GM21526 (cell line): ENCODE results near the gene RPH3AL.
"Not testable (repeated sequence)": the region's sequence is repeated elsewhere in the genome, so short reads cannot be mapped to it uniquely, and the experiment has no call there.

Experiments
- ATAC-seq: cut with Tn5 transposase; IDR thresholded peaks from one replicate; pipeline ENCODE4 v1.9.1; 2021; ENCODE audit warnings: moderate library complexity; ENCODE audit not compliant: unreplicated experiment, low FRiP score

The RPH3AL gene

DNA sequence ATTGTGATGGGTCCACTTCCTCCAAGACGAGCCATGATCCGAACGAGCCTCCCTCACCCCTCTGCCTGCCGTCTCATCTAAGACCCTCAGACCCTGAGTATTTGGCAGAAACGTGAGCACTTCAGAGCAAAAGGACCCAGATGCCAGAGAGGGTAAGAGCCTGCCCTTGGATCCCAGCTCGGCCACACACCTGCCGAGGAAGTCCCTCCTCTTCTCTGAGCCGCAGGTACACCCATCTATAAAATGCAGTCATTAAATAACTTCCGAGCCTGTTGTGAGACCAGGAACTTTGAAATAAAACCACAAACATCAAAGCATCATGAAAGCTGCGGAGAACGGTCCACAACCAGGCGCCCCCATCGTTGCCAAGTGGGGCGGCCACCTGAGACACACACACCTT is 106.4 kb downstream of the RPH3AL start:
- no peak for ATAC-seq

DNA sequence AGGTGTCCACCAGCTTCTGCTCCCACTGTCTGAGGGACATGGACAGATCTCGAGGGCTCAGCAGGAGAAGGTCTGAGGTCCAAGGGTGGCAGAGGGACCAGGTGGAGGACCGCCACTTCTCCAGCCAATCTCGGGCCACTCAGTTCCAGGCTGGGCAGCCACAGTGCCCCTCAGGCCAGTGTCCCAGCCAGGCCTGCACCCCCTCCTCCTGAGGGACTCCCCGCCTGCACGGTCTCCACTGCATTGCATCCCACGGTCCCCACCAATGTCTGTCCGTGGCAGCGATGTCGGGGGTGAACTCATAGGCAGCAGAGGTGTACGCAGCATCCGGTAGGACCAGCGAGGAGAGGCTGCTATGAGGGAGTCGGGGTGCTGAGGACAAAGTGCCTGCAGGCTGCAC is 107.0 kb downstream of the RPH3AL start:
- ATAC-seq = no peak

- no peak for ATAC-seq
Measured at GRCh38 chr17:245020-245419, 107.6 kb downstream of the RPH3AL start.

DNA sequence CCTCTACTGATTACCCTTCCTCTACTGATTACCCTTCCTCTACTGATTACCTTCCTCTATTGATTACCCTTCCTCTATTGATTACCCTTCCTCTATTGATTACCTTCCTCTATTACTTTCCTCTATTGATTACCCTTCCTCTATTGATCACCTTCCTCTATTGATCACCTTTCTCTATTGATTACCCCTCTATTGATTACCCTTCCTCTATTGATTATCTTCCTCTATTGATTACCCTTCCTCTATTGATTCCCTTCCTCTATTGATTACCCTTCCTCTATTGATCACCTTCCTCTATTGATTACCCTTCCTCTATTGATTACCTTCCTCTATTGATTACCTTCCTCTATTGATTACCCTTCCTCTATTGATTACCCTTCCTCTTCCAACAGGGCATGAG is 108.7 kb downstream of the RPH3AL start:
- not testable (repeated sequence) for ATAC-seq

DNA sequence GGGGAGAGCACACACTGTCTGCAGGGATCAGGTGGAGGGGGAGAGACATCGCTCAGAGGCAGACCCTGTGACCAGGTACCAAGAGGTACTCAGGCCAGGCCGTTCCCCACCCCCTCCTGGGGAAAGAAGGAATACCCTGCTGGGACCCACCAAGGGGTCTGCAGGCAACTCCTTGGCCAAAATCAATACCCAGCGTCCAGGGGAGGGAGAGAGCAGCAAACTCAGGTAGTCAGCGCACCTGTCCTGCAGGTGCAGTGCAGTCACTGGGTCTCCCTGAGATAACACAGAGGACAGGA is 113.7 kb downstream of the RPH3AL start:
- ATAC-seq = no peak

GRCh38 chr17:238071-238963 is 114.3 kb downstream of the RPH3AL start:
- no peak for ATAC-seq

DNA sequence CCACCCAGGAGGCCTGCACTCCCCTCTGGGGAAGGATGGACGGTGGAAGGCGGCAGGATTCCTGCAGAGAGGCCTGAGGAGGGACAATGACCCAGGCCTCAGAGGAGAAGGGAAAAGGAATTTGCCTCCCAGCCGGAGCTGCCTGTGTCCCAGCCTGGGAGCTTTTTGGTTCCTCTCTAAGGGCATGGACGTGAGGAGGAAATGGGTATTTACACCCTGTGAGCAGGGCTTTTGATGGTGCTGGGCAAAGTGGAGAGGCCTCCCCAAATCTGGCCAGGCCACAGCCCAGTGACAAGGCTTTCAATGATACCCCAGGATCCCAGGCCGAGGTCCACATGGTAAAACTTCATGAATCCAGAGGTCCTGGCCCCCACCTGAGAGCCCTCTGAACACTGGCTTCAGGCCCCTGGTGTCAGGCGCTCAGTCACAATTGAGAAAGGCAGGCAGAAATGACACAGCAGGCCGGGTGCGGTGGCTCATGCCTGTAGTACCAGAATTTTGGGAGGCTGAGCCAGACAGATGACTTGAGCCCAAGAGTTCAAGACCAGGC is 115.1 kb downstream of the RPH3AL start:
- no peak for ATAC-seq

GRCh38 chr17:236641-237405 is 115.8 kb downstream of the RPH3AL start:
- no peak for ATAC-seq

DNA sequence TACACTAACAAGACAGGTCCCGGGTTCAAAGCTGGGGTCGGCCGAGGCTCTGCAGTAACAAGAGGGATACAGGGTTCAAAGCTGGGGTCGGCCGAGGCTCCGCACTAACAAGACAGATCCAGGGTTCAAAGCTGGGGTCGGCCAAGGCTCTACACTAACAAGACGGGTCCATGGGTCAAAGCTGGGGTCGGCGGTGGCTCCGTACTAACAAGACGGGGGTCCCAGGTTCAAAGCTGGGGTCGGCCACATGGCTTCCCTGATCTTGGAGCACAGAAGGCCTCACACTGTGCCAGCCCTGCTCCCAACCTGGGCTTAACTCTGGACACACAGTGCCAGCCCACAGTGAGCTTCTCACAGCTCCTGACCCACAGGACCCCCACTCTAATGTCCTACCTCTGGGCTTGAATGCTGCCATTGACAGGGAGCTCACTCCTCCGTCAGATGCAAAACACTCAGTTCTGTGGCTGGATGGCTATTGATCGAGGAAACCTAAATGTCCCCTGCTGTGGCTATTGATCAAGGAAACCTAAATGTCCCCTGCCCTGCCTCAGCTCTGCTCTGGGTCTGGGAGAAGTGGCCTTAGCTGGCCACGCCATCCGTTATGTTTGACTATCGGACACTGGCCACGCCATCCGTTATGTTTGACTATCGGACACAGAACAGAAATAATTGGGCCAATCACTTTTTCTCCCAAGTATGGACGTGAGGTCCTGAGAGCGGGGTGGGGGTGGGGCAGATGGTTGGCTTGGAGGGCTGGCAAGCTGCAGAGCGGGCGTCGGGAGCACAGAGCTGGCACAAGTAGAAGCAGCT is 116.6 kb downstream of the RPH3AL start:
- ATAC-seq = no peak

DNA sequence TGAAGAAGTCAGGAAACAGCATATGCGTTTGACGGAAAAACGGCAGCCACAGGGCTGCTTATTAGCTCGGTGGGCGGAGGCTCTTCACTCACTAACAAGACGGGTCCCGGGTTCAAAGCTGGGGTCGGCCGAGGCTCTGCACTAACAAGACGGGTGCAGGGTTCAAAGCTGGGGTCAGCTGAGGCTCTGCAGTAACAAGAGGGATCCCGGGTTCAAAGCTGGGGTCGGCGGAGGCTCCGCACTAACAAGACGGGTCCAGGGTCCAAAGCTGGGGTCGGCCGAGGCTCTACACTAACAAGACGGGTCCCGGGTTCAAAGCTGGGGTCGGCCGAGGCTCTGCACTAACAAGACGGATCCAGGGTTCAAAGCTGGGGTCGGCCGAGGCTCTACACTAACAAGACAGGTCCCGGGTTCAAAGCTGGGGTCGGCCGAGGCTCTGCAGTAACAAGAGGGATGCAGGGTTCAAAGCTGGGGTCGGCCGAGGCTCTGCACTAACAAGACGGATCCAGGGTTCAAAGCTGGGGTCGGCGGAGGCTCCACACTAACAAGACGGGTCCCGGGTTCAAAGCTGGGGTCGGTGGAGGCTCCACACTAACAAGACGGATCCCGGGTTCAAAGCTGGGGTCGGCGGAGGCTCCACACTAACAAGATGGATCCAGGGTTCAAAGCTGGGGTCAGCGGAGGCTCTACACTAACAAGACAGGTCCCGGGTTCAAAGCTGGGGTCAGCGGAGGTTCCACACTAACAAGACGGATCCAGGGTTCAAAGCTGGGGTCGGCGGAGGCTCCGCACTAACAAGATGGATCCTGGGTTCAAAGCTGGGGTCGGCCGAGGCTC is 117.4 kb downstream of the RPH3AL start:
- not testable (repeated sequence) for ATAC-seq

DNA sequence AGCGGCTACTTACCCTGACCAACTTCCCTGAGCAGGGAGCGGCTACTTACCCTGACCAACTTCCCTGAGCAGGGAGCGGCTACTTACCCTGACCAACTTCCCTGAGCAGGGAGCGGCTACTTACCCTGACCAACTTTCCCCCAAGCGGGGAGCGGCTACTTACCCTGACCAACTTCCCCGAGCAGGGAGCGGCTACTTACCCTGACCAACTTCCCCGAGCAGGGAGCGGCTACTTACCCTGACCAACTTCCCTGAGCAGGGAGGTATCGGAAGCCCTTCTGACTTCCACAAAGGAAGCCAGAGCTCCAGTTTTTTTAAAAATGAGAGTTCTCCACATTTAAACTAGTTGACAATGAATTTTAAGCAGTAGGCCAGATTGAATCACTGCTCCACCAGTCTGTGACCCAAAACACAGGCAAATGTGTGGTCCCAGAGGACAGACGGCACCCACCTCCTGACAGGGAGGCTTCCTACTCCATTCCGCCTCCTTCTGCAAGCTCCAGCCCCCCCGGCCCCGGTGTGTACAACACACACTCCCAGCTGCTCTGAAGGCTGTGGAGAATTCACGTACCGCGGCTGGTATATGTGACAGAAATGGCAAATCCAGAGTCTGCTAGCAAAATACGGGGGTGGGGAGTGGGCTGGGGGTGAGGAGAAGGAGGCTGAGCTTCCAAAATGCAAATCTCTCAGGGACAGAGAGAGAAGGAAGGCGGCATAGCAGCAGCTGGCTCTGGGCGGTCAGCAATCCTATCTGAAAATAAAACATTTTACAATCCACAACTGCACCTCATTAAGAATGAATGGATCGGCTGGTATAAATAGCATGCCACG is 118.2 kb downstream of the RPH3AL start:
- ATAC-seq = not testable (repeated sequence)

DNA sequence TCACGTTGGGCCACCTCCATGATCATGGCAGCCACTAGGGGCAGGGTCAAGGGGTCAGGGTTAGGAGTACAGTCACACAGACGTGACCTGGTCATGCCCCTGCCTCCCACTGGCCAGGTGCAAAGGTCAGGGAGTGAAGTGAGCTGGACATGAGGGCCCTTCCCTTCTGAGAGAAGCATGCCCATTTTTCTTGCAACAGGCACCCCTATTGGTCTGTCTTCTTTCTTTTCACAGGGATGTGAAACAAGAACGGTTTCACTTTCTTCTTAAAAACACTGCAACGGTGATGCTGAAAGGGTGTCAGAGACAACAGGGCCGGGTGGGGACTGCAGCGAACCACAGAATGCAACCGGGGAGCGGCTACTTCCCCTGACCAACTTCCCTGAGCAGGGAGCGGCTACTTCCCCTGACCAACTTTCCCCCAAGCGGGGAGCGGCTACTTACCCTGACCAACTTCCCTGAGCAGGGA is 119.1 kb downstream of the RPH3AL start:
- ATAC-seq = no peak

DNA sequence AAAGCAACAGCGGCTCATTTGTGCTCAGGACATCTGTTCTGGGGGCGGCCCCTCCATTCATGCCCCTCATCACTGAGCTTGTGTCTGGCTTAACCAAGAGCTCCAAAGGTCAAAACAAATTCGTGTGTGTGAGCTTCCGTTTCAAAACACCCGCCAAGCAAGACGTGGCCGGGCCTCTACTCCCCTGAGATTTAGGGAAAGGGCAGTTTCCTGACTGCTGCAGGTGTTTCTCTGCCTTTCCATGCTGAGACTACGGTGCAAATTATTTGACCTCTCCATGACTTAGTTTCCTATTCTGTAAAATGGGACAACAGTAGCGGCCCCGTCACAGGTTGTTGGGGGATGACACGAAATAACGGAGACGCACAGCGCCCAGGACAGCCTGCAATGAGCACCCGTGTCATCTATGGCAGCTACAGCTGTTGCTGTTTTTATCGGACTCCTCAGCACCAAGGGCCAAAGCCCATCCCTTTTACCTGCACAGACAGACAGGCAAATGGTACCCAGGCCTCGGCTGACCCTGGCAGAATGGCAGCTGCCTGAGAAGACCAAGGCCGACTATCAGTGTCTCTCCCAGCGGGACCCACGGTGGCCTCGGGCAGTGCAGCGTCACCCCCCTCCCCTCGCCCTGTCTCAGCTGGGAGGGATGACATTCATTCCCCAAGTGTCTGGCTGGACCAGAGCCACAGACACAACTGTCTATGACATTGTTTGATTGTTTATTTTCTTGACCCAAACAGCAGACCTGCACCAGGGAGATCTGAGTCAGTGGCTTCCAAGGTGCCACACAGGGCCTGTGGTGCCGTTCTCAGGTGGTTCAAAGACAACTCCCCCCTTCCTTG is 120.4 kb downstream of the RPH3AL start:
- no peak for ATAC-seq

DNA sequence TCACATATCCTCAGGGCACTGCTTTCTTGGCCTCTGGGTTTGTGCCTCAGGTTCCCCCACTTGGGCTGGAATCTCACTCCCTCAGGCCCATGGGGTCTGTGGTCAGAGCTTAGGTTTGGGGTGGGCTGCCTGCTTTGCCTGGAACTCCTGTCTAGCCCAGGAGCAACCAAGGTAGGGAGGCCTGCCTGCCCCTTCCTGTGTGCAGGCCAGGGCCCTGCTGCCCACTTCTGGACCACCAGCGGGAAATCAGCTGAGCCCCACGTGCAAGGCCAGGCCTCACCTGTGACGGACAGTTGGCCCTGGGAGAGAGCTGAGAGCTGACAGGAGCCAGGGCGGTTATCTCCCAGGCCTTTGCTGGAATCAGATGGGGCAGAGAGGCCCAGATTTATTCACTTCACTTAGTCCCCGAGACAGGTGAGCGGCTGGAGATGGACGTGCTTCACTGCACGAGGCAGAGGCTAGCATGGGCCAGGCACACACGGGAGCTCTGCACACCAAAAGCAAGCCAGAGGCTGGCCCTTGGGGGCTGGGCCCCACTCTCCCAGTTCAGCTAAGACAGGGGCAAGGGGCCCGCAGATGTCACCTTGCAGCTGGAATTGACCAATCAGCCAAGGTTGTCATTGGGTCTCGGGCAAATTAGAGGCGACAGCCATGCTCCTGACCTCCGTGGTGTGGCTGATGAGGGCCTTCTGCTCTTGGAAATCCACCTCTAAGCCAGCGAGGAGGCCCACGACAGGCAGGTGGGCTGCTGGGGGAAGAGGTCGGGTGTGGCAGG is 121.2 kb downstream of the RPH3AL start:
- ATAC-seq = no peak

GRCh38 chr17:230395-230770 is 122.2 kb downstream of the RPH3AL start:
- no peak for ATAC-seq

DNA sequence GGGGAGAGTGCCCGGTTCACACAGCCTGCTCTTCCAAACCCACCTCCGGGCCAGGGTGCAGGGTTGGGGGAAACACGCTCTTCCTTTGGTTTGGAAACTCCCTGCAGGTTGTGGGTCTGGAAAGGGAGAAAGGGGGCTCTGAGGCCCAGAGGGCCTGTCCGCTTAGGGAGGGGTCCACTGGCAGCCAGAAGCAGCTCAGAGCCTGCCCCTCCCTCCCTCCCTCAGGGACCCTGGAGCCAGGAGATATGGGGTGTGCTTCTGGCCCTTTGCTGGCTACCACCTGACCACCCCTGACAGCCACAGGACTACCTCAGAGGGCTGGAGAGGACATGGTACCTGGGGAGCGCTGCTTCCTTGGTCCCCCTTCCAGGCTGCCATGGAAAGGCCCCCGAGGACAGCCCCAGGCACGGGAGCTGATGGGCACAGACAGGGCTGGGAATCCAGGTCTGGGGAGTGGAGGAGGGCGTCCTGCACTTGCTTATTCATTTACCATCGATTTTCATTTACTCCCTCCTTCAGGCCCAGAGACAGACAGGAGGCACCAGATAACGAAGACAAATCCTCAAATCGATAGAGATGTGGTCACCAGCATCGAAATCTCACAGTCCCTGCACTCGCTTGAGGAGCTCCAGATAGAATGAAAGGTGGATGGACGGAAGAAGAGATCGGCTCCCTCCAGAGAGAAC is 122.8 kb downstream of the RPH3AL start:
- ATAC-seq = no peak
